Mesenchymal stem cell (in vitro differentiated cells and primary cell): ENCODE measurements around the gene SEC14L2.

Experiments
- DNase-seq: peaks from one replicate; pipeline ENCODE4 v3.0.0-alpha.2; 2013
- H2AFZ ChIP-seq: one replicate; pipeline ENCODE4 v1.6.1; 2013; ENCODE audit warnings: low read depth, mild to moderate bottlenecking, control low read depth, inconsistent platforms, low read length, moderate library complexity
- H2AK5ac ChIP-seq: 2 replicates; pipeline ENCODE4 v1.6.1; 2013; ENCODE audit warnings: low read length, moderate library complexity, mild to moderate bottlenecking, inconsistent platforms; ENCODE audit not compliant: severe bottlenecking
- H2BK120ac ChIP-seq: one replicate; pipeline ENCODE4 v1.6.1; 2013; ENCODE audit warnings: low read depth, mild to moderate bottlenecking, inconsistent platforms, low read length, moderate library complexity
- H2BK12ac ChIP-seq, 2 experiments: one replicate each; pipeline ENCODE4 v1.6.1; 2013; ENCODE audit warnings: inconsistent platforms in 2 of 2, low read length in 2 of 2, mild to moderate bottlenecking in 2 of 2, moderate library complexity in 2 of 2, control low read depth in 1 of 2
- H2BK15ac ChIP-seq: one replicate; pipeline ENCODE4 v1.6.1; 2013; ENCODE audit warnings: mild to moderate bottlenecking, low read depth, inconsistent platforms; ENCODE audit not compliant: poor library complexity, severe bottlenecking
- H2BK5ac ChIP-seq: 2 replicates; pipeline ENCODE4 v1.6.1; 2013; ENCODE audit warnings: low read depth, mild to moderate bottlenecking, low read length, control low read depth, inconsistent platforms; ENCODE audit not compliant: poor library complexity, severe bottlenecking
- H3K14ac ChIP-seq, 2 experiments: one replicate each; pipeline ENCODE4 v1.6.1; 2013; ENCODE audit warnings: inconsistent platforms in 2 of 2, low read length in 2 of 2, control low read depth in 1 of 2, mild to moderate bottlenecking in 1 of 2, moderate library complexity in 1 of 2
- H3K18ac ChIP-seq, 2 experiments: one replicate each; pipeline ENCODE4 v1.6.1; 2013; ENCODE audit warnings: inconsistent platforms in 2 of 2, low read length in 2 of 2, control low read depth in 1 of 2, low read depth in 1 of 2, mild to moderate bottlenecking in 1 of 2
- H3K23ac ChIP-seq, 2 experiments: one replicate each; pipeline ENCODE4 v1.6.1; 2013; ENCODE audit warnings: inconsistent platforms in 2 of 2, low read length in 2 of 2, mild to moderate bottlenecking in 2 of 2, moderate library complexity in 2 of 2, control low read depth in 1 of 2
- H3K27ac ChIP-seq: 2 replicates; pipeline ENCODE4 v1.5.1; 2013; ENCODE audit warnings: mild to moderate bottlenecking, moderate library complexity, low read length, control low read depth, inconsistent platforms; ENCODE audit not compliant: poor library complexity, severe bottlenecking
- H3K27me3 ChIP-seq, 2 experiments: 2 replicates each; pipeline versions ENCODE4 v1.6.1 to v1.7.0; 2013; ENCODE audit warnings: low read length in 2 of 2, mild to moderate bottlenecking in 2 of 2, moderate library complexity in 2 of 2, control low read depth in 1 of 2, inconsistent platforms in 1 of 2; ENCODE audit not compliant: control insufficient read depth in 1 of 2, insufficient read depth in 1 of 2
- H3K36me3 ChIP-seq, 2 experiments: 2 replicates each; pipeline versions ENCODE4 v1.6.1 to v1.7.0; 2013; ENCODE audit warnings: low read length in 2 of 2, control low read depth in 1 of 2, inconsistent platforms in 1 of 2, low read depth in 1 of 2, mild to moderate bottlenecking in 1 of 2; ENCODE audit not compliant: insufficient read depth in 2 of 2, control insufficient read depth in 1 of 2
- H3K4ac ChIP-seq, 2 experiments: one replicate each; pipeline ENCODE4 v1.6.1; 2013; ENCODE audit warnings: inconsistent platforms in 2 of 2, low read length in 2 of 2, mild to moderate bottlenecking in 2 of 2, moderate library complexity in 2 of 2, control low read depth in 1 of 2, low read depth in 1 of 2
- H3K4me1 ChIP-seq: 2 replicates; pipeline ENCODE4 v1.6.1; 2013; ENCODE audit warnings: low read depth, low read length, control low read depth; ENCODE audit not compliant: control insufficient read depth, insufficient read depth
- H3K4me2 ChIP-seq: 2 replicates; pipeline ENCODE4 v1.6.1; 2013; ENCODE audit warnings: low read length, mild to moderate bottlenecking, inconsistent platforms; ENCODE audit not compliant: poor library complexity, severe bottlenecking
- H3K4me3 ChIP-seq, 2 experiments: 2 replicates each; pipeline versions ENCODE4 v1.5.1 to v1.7.0; 2013; ENCODE audit warnings: low read length in 2 of 2, mild to moderate bottlenecking in 2 of 2, control low read depth in 1 of 2, low read depth in 1 of 2; ENCODE audit not compliant: insufficient read depth in 1 of 2
- H3K79me1 ChIP-seq: replicated peaks from 2 replicates; pipeline ENCODE4 v1.6.1; 2013; ENCODE audit warnings: mild to moderate bottlenecking, control low read depth, low read length, inconsistent platforms; ENCODE audit not compliant: poor library complexity, severe bottlenecking
- H3K9ac ChIP-seq: 2 replicates; pipeline ENCODE4 v1.7.0; 2013; ENCODE audit warnings: mild to moderate bottlenecking, low read length, moderate library complexity
- H3K9me3 ChIP-seq: 2 replicates; pipeline ENCODE4 v1.7.0; 2013; ENCODE audit warnings: mild to moderate bottlenecking, low read length; ENCODE audit not compliant: control insufficient read depth
- H4K8ac ChIP-seq: one replicate; pipeline ENCODE4 v1.6.1; 2013; ENCODE audit warnings: inconsistent platforms, mild to moderate bottlenecking, low read length, moderate library complexity
- H4K91ac ChIP-seq: one replicate; pipeline ENCODE4 v1.6.1; 2013; ENCODE audit warnings: mild to moderate bottlenecking, low read length, inconsistent platforms
- WGBS: methylation state at CpG from one replicate; pipeline ENCODE4 v1.1.7; 2013; ENCODE audit warnings: mixed read lengths; 5-methylcytosine and 5-hydroxymethylcytosine counted together

Gene SEC14L2

DNA sequence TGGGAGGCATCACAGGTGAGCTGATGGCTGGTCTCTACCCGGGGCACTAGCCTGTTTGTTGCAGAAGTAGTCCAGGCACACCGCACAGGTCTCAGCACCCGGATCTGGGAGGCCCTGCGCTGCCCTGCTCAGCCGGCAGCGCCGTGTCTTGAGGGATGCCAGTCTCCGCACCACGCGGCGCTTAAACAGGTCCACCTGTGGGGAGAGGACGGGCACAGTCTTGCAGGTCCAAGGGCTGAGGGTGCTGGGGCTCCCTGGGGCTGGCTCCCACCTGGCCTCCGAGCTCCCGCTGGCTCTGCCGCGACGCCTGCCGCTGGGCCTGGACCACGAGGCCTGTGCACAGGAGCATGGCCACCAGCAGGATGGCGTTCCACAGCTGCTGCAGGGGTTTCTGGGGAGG is 16.8 kb upstream of the SEC14L2 start:
- Histone ChIP-seq H3K4ac (no peak overlapping the region), H3K4me2 (no peak overlapping the region), H2AK5ac (no peak overlapping the region), H3K27ac (no peak overlapping the region), H3K4me3 (no peak overlapping the region), H4K8ac (no peak overlapping the region), H2AFZ (no peak overlapping the region), H3K18ac (no peak overlapping the region), H2BK15ac (no peak overlapping the region), H3K9ac (no peak overlapping the region), H3K23ac (no peak overlapping the region), H3K79me1 (peaks cover 15% of the 10 kb centered on the region), H3K36me3 (peaks cover 69 to 88% of the 10 kb centered on the region in 2 experiments), H3K27me3 (no peaks in the 10 kb centered on the region), H3K14ac (no peak overlapping the region), H3K4me1 (peaks cover 2% of the 10 kb centered on the region), H2BK5ac (no peak overlapping the region), H2BK120ac (no peak overlapping the region), H2BK12ac (no peak overlapping the region), H3K9me3 (no peaks in the 10 kb centered on the region), H4K91ac (no peak overlapping the region)
- DNase-seq = no peak
- WGBS = 96% methylated on average over 20 of the region's 20 CpGs

DNA sequence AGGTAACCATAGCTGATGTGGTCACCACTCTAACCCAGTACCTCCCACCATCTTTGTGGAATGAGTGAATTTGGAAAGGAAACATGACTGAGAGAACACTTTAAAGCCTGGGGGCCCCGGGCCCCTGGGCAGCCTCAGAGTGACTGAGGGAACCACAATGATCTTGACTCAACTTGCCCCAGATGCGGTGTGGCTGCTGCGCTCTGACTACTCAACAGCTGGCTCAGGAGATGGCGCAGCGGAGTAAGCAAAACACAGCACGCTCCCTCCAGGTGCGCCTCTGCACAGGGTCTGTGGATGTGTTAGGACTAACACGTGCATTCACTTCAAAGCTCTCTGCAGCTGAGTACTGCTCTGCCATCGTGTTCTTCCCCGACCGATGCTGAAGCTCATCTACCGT is 15.6 kb upstream of the SEC14L2 start:
- WGBS = 90% methylated on average over 12 of the region's 12 CpGs
- H4K8ac ChIP-seq = no peak overlapping the region

DNA sequence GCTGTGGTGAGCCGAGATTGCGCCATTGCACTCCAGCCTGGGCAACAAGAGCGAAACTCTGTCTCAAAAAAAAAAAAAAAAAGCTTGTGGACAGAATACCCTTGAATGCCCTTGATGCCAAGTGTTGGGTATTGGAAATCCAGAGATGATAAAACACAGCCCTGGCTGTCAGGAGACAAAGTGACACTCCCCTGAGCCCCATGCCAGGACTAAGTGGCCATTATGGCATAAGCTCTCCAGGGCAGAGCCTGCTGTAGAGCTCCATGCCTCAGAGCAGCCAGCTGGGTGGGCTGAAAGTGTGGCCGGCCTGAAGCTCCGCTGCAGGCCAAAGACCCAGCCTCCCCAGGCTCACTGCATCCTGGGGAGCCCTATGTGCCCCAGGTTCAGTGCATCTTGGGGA is 14.5 kb upstream of the SEC14L2 start:
- no peaks in the 10 kb centered on the region for H3K27me3 ChIP-seq
- WGBS = 100% methylated on average over 5 of the region's 5 CpGs
- H4K8ac ChIP-seq = no peak overlapping the region
- H2AFZ ChIP-seq = no peak overlapping the region
- peaks cover 62 to 69% of the 10 kb centered on the region in 2 experiments for H3K36me3 ChIP-seq
- H3K9me3 ChIP-seq = no peaks in the 10 kb centered on the region
- H2BK15ac ChIP-seq = no peak overlapping the region
- no peak overlapping the region for H3K23ac ChIP-seq
- no peak overlapping the region for H2AK5ac ChIP-seq
- no peak overlapping the region for H3K14ac ChIP-seq
- no peak for DNase-seq
- no peak overlapping the region for H3K4me2 ChIP-seq
- peaks cover 12% of the 10 kb centered on the region for H3K4me1 ChIP-seq
- H3K4ac ChIP-seq = no peak overlapping the region
- H3K79me1 ChIP-seq = peaks cover 25% of the 10 kb centered on the region
- no peak overlapping the region for H2BK120ac ChIP-seq
- H2BK12ac ChIP-seq = no peak overlapping the region
- no peak overlapping the region for H3K9ac ChIP-seq
- H3K27ac ChIP-seq = no peak overlapping the region
- H3K4me3 ChIP-seq = no peak overlapping the region
- H3K18ac ChIP-seq = no peak overlapping the region
- no peak overlapping the region for H2BK5ac ChIP-seq
- no peak overlapping the region for H4K91ac ChIP-seq

More for the DNA sequence above, 15.6 kb upstream of the SEC14L2 start:
- Histone ChIP-seq H3K79me1 (peaks cover 20% of the 10 kb centered on the region), H3K4me2 (no peak overlapping the region), H3K14ac (no peak overlapping the region), H3K36me3 (peaks cover 69 to 80% of the 10 kb centered on the region in 2 experiments), H2BK120ac (no peak overlapping the region), H4K91ac (no peak overlapping the region), H2BK5ac (no peak overlapping the region), H2BK15ac (no peak overlapping the region), H3K18ac (no peak overlapping the region), H3K27me3 (no peaks in the 10 kb centered on the region), H2AFZ (no peak overlapping the region), H3K27ac (no peak overlapping the region), H3K23ac (no peak overlapping the region), H3K9ac (no peak overlapping the region), H3K4me1 (peaks cover 8% of the 10 kb centered on the region), H3K4me3 (no peak overlapping the region), H2BK12ac (no peak overlapping the region), H3K4ac (no peak overlapping the region), H2AK5ac (no peak overlapping the region), H3K9me3 (no peaks in the 10 kb centered on the region)
- DNase-seq = no peak

- 87% methylated on average over 3 of the region's 3 CpGs for WGBS
- no peak overlapping the region for H3K14ac ChIP-seq
These were observed 13.8 kb upstream of the SEC14L2 start for GRCh38 chr22:30383061-30383460.

More at GRCh38 chr22:30383061-30383460, 13.8 kb upstream of the SEC14L2 start:
- H2BK120ac ChIP-seq = no peak overlapping the region
- no peaks in the 10 kb centered on the region for H3K9me3 ChIP-seq
- peaks cover 25% of the 10 kb centered on the region for H3K79me1 ChIP-seq
- DNase-seq = no peak
- no peak overlapping the region for H3K9ac ChIP-seq
- no peak overlapping the region for H3K18ac ChIP-seq
- H4K91ac ChIP-seq = no peak overlapping the region
- no peak overlapping the region for H3K27ac ChIP-seq
- no peak overlapping the region for H2BK5ac ChIP-seq
- H2BK12ac ChIP-seq = no peak overlapping the region
- no peak overlapping the region for H3K23ac ChIP-seq
- H3K4me3 ChIP-seq = no peak overlapping the region
- H4K8ac ChIP-seq = no peak overlapping the region
- H2AK5ac ChIP-seq = no peak overlapping the region
- H3K4me1 ChIP-seq = peaks cover 15% of the 10 kb centered on the region
- H2AFZ ChIP-seq = no peak overlapping the region
- no peak overlapping the region for H3K4me2 ChIP-seq
- H3K36me3 ChIP-seq = peaks cover 54 to 62% of the 10 kb centered on the region in 2 experiments
- no peaks in the 10 kb centered on the region for H3K27me3 ChIP-seq
- no peak overlapping the region for H2BK15ac ChIP-seq
- no peak overlapping the region for H3K4ac ChIP-seq
